ENCODE results near the gene ABHD11.
A peak's percentile ranks its signal among the peaks of the same experiment; 100 is the strongest.

The ABHD11 gene

DNA sequence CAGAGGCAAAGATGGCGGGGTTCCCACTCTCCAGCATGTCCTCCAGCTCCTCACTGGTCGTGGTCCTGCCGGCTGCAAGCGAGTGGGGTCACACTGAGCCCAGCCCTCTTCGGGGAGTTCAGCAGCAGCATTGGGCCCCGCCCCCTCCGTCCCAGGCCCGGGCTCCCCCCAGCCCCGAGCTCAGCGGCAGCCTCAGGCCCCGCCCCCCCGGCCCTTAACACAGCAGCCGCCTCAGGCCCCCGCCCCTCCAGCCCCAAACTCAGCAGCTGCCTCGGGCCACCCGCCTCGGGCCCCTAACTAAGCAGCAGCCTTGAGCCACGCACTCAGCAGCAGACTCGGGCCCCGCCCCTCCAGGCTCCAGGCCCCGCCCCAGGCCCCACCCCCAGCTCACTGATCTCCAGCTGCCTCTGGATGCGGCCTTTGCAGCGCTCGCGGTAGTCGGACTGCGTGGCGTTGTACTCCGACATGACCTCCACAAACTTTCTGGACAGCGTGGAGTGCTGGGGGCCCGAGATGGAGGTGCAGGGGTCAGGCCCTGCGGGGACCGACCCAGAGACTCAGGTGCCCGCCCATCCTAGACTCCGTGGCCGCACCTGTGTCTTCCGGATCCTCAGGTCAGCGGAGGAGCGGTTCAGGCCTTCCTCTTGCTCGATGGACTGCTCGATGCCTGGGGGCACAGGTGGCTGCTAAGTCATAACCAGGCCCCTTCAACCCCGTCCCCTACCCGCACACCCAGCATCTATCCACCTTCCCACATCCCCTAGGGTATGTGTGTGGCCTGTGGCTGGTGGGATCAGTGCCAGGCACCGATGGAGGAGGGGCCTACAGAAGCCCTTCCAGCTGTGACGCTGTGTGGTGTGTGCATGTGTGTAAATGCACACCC lies 34.6 kb downstream of the ABHD11 start:
- Histone ChIP-seq H3K4me1 (ENCODE audit: control insufficient read depth in 1 of 2, insufficient read depth in 1 of 2, low read depth in 1 of 2, low read length in 1 of 2) (peaks cover 3 to 9% of the 10 kb centered on the region in 2 experiments), H3K36me3 (peaks cover 14% of the 10 kb centered on the region), H3K27ac (no peak overlapping the region), H3K9me3 (no peaks in the 10 kb centered on the region), H3K27me3 (peaks cover 75% of the 10 kb centered on the region), H3K4me3 (ENCODE audit: low read depth in 1 of 2, low read length in 1 of 2) (peak overlapping the region in 1 of 2 experiments; percentile 35)
- TF ChIP-seq, protein P1, sequence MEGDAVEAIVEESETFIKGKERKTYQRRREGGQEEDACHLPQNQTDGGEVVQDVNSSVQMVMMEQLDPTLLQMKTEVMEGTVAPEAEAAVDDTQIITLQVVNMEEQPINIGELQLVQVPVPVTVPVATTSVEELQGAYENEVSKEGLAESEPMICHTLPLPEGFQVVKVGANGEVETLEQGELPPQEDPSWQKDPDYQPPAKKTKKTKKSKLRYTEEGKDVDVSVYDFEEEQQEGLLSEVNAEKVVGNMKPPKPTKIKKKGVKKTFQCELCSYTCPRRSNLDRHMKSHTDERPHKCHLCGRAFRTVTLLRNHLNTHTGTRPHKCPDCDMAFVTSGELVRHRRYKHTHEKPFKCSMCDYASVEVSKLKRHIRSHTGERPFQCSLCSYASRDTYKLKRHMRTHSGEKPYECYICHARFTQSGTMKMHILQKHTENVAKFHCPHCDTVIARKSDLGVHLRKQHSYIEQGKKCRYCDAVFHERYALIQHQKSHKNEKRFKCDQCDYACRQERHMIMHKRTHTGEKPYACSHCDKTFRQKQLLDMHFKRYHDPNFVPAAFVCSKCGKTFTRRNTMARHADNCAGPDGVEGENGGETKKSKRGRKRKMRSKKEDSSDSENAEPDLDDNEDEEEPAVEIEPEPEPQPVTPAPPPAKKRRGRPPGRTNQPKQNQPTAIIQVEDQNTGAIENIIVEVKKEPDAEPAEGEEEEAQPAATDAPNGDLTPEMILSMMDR (IDR thresholded peaks at IDR 0.05) = no peak

DNA sequence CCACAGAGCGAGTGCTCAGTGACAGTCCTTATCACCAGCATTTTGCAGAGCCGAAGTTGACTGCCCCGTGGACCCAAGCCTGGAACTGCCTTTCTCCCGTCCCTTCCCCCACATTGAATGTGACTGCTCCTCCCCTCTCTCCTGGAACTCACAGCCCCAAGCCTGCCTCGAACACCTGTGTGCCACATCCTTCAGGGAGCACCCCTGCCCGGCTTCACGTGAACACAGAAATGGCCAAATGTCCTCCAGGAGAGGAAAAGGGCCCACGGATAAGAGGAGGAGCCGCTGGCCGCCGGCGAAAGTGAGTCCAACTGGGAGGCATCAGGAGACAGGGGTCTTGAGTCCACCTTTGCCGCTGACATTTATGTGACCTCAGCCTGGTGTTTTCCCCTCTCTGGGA lies 35.4 kb downstream of the ABHD11 start:
- no peak overlapping the region for H3K27ac ChIP-seq
- peaks cover 67% of the 10 kb centered on the region for H3K27me3 ChIP-seq
- H3K9me3 ChIP-seq = no peaks in the 10 kb centered on the region
- H3K4me1 ChIP-seq (ENCODE audit: control insufficient read depth in 1 of 2, insufficient read depth in 1 of 2, low read depth in 1 of 2, low read length in 1 of 2) = peaks cover 3 to 9% of the 10 kb centered on the region in 2 experiments
- H3K36me3 ChIP-seq = peaks cover 22% of the 10 kb centered on the region
- no peak overlapping the region for H3K4me3 ChIP-seq (ENCODE audit: low read depth in 1 of 2, low read length in 1 of 2)
- TF ChIP-seq, protein P1 (IDR thresholded peaks at IDR 0.05) = no peak

DNA sequence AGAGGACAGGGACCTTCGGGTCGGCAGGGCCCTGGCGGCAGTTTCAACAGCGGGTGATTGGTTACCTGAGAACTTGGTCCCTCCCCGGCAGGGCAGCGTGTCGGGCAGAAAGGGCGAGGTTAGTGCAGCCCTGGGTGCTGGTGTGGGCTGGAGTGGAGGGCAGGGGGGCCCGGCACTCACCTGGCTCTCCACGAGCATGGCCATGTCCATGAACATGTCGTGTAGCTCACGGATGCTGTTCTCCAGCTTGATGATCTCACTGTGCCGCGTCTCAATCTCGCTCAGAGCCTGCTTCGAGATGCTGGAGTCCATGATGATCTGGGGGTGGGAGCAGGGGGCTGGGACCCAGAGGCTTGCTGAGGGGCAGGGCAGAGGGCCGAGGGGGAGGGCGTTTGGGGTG lies 35.9 kb downstream of the ABHD11 start:
- TF ChIP-seq, protein P1 (IDR thresholded peaks at IDR 0.05) = no peak
- Histone ChIP-seq H3K9me3 (no peaks in the 10 kb centered on the region), H3K4me1 (ENCODE audit: control insufficient read depth in 1 of 2, insufficient read depth in 1 of 2, low read depth in 1 of 2, low read length in 1 of 2) (peaks cover 3 to 9% of the 10 kb centered on the region in 2 experiments), H3K27me3 (peaks cover 63% of the 10 kb centered on the region), H3K27ac (no peak overlapping the region), H3K4me3 (ENCODE audit: low read depth in 1 of 2, low read length in 1 of 2) (no peak overlapping the region), H3K36me3 (peaks cover 28% of the 10 kb centered on the region)

DNA sequence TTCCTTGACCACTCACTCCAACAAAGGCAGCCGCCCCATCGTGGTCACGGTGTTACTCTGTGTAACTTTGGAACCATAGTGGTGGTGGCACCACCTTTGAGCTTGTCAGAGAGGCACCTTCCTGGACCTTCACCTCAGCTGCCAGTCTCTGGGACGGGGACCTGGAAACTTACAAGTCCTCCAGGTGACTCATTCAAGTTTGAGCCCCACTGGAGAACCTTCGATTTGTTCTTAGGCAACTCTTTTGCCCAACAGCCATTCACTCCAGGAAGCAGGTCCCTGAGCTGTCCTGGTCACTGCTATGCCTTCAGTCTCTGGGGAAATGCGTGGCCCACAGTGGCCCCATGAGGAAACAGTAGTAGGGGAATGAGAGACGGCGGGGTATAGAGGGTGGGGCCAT lies 36.4 kb downstream of the ABHD11 start:
- Histone ChIP-seq H3K36me3 (peaks cover 32% of the 10 kb centered on the region), H3K4me1 (ENCODE audit: control insufficient read depth in 1 of 2, insufficient read depth in 1 of 2, low read depth in 1 of 2, low read length in 1 of 2) (peaks cover 3 to 9% of the 10 kb centered on the region in 2 experiments), H3K9me3 (no peaks in the 10 kb centered on the region), H3K27ac (no peak overlapping the region), H3K4me3 (ENCODE audit: low read depth in 1 of 2, low read length in 1 of 2) (no peak overlapping the region), H3K27me3 (peaks cover 59% of the 10 kb centered on the region)
- TF ChIP-seq, protein P1 (IDR thresholded peaks at IDR 0.05) = no peak

DNA sequence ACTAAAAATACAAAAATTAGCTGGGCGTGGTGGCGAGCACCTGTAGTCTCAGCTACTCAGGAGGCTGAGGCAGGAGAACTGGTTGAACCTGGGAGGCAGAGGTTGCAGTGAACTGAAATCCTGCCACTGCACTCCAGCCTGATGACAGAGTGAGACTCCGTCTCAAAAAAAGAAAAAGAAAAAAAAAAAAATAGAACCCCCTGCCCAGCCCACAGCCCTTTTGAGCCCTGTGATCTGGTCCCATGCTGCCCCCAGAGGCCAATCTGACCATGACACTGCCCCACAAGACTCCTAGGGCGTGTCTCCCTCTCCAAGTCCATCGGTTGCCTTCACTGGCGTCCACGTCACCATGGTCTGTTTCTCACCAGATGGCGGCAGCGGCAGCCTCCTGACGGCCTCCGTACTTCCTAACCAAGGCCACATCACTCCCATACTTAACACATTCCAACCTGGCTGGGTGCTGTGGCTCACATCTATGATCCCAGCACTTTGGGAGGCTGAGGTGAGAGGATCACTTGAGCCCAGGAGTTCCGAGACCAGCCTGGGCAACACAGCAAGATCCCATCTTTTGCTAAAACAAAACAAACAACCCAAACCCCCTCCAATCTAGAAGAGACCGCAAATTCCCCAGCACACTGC lies 37.1 kb downstream of the ABHD11 start:
- peaks cover 40% of the 10 kb centered on the region for H3K36me3 ChIP-seq
- H3K27ac ChIP-seq = no peak overlapping the region

More for the DNA sequence above, 37.1 kb downstream of the ABHD11 start:
- Histone ChIP-seq H3K4me3 (ENCODE audit: low read depth in 1 of 2, low read length in 1 of 2) (no peak overlapping the region), H3K9me3 (no peaks in the 10 kb centered on the region), H3K27me3 (peaks cover 51% of the 10 kb centered on the region), H3K4me1 (ENCODE audit: control insufficient read depth in 1 of 2, insufficient read depth in 1 of 2, low read depth in 1 of 2, low read length in 1 of 2) (peaks cover 3 to 9% of the 10 kb centered on the region in 2 experiments)
- TF ChIP-seq, protein P1 (IDR thresholded peaks at IDR 0.05) = peak; percentile 9

Data from neutrophil (primary cell).